SW 1271 (cell line): ENCODE results near the gene DUOX1.

Source experiments
- DNase-seq, 2 experiments: peaks; one replicate each; lab custom pipeline; 2025; lab: John Stamatoyannopoulos, UW

The DUOX1 gene

GRCh38 chr15:45106002-45106790 is 23.6 kb upstream of the DUOX1 start:
- no peak for DNase-seq

GRCh38 chr15:45107941-45108630 is 21.7 kb upstream of the DUOX1 start:
- DNase-seq: no peak

- DNase-seq: no peak
Measured at GRCh38 chr15:45110256-45110820, 19.5 kb upstream of the DUOX1 start.

- no peak for DNase-seq
Measured at GRCh38 chr15:45111390-45112142, 18.2 kb upstream of the DUOX1 start.

GRCh38 chr15:45112143-45112590 is 17.6 kb upstream of the DUOX1 start:
- no peak for DNase-seq

- no peak for DNase-seq
Measured at GRCh38 chr15:45112591-45113379, 17.0 kb upstream of the DUOX1 start.

GRCh38 chr15:45113380-45113990 is 16.3 kb upstream of the DUOX1 start:
- no peak for DNase-seq

- DNase-seq: no peak
Measured at GRCh38 chr15:45114076-45114750, 15.6 kb upstream of the DUOX1 start, which contains the start of the genes DUOX2 and DUOXA2. TSS of gene DUOX2 (minus strand) at chr15:45114172. CDS start at chr15:45113411, 761 bp downstream. TSS of gene DUOXA2 (plus strand) at chr15:45114326. CDS start at chr15:45114606, 280 bp downstream.

GRCh38 chr15:45114751-45115085 is 15.1 kb upstream of the DUOX1 start:
- no peak for DNase-seq

GRCh38 chr15:45115312-45115820 is 14.4 kb upstream of the DUOX1 start:
- no peak for DNase-seq

- DNase-seq: no peak
Measured at GRCh38 chr15:45116006-45116481, 13.8 kb upstream of the DUOX1 start.

GRCh38 chr15:45116482-45117307 is 13.1 kb upstream of the DUOX1 start:
- DNase-seq: no peak

- no peak for DNase-seq
Measured at GRCh38 chr15:45117308-45118130, 12.3 kb upstream of the DUOX1 start.

GRCh38 chr15:45118131-45118588 is 11.6 kb upstream of the DUOX1 start:
- DNase-seq: peak; percentile 18 to 54

GRCh38 chr15:45118996-45119395 is 10.8 kb upstream of the DUOX1 start:
- DNase-seq: no peak

GRCh38 chr15:45120081-45120972 is 9.5 kb upstream of the DUOX1 start:
- no peak for DNase-seq

- DNase-seq: no peak
Measured at GRCh38 chr15:45121020-45121419, 8.8 kb upstream of the DUOX1 start.
